ENCODE data around the gene LARP4B.

The LARP4B gene

GRCh38 chr10:821322-821721, 110.2 kb downstream of the LARP4B start:
- DNase-seq, result no peak

- no peak for DNase-seq
Observed at GRCh38 chr10:819816-820215, 111.7 kb downstream of the LARP4B start.

GRCh38 chr10:819326-819725, 112.2 kb downstream of the LARP4B start:
- DNase-seq, result no peak

- no peak for DNase-seq
Observed at GRCh38 chr10:818526-819220, 112.8 kb downstream of the LARP4B start.

- DNase-seq, result no peak
Observed at GRCh38 chr10:818010-818409, 113.5 kb downstream of the LARP4B start.

GRCh38 chr10:817371-817770, 114.1 kb downstream of the LARP4B start:
- no peak for DNase-seq

- no peak for DNase-seq
Observed at GRCh38 chr10:816958-817357, 114.5 kb downstream of the LARP4B start.

- DNase-seq, result no peak
Observed at GRCh38 chr10:816091-816477, 115.4 kb downstream of the LARP4B start.

- no peak for DNase-seq
Observed at GRCh38 chr10:815338-816090, 116.0 kb downstream of the LARP4B start.

- no peak for DNase-seq
Observed at GRCh38 chr10:814536-815302, 116.8 kb downstream of the LARP4B start.

- DNase-seq, result no peak
Observed at GRCh38 chr10:813286-813685, 118.2 kb downstream of the LARP4B start.

GRCh38 chr10:812787-813186, 118.7 kb downstream of the LARP4B start:
- no peak for DNase-seq

GRCh38 chr10:811379-812175, 119.9 kb downstream of the LARP4B start:
- no peak for DNase-seq

- peak in 1 of 2 experiments; percentile 30 for DNase-seq
Observed at GRCh38 chr10:810351-810846, 121.1 kb downstream of the LARP4B start.

GRCh38 chr10:809671-810350, 121.7 kb downstream of the LARP4B start:
- DNase-seq, result no peak

GRCh38 chr10:807958-808353, 123.5 kb downstream of the LARP4B start:
- no peak for DNase-seq

- no peak for DNase-seq
Observed at GRCh38 chr10:807163-807957, 124.1 kb downstream of the LARP4B start.

- DNase-seq, result no peak
Observed at GRCh38 chr10:806451-807162, 124.9 kb downstream of the LARP4B start.

GRCh38 chr10:805620-806305, 125.7 kb downstream of the LARP4B start:
- DNase-seq, result no peak
